ENCODE data around the gene VAMP2. TPM values are rescaled to one million over a fixed set of nuclear protein-coding genes. Genes with fewer than 3 reads are reported as not detected.
A peak's percentile ranks its signal among the peaks of the same experiment; 100 is the strongest.

The VAMP2 gene
- 10 to 100 TPM; 71.1 to 79.1 TPM for total RNA-seq

GRCh38 chr17:8162233-8162996 lies at the start of gene VAMP2:
Gene VAMP2, minus strand, starts transcription at chr17:8162948. Its CDS starts 69 bp downstream, at chr17:8162879.
- POLR2A ChIA-PET = interaction anchor here (0.6 to 1.9 kb wide), 2 partner anchors 11 kb away, joined by 3 to 9 read pairs; no protein-coding TSS in a partner anchor
- peaks cover 39% of the 10 kb centered on the region for H3K36me3 Mint-ChIP-seq (ENCODE audit: low read depth)
- DNase-seq = peak; percentile 84
- H3K9me3 Mint-ChIP-seq = no peaks in the 10 kb centered on the region
- peak within 1 kb of the TSS; percentile 85 for H3K4me3 Mint-ChIP-seq
- H3K27ac Mint-ChIP-seq = peak within 1 kb of the TSS; percentile 99
- H3K27me3 Mint-ChIP-seq = no peaks in the 10 kb centered on the region
- peaks cover 65% of the 10 kb centered on the region for H3K4me1 Mint-ChIP-seq
- CTCF ChIA-PET = no interaction called here

GRCh38 chr17:8210761-8211458 lies 48.2 kb upstream of the VAMP2 start:
- Mint-ChIP-seq H3K4me3 (peak overlapping the region; percentile 89), H3K36me3 (ENCODE audit: low read depth) (peaks cover 35% of the 10 kb centered on the region), H3K4me1 (peaks cover 41% of the 10 kb centered on the region), H3K9me3 (no peaks in the 10 kb centered on the region), H3K27me3 (no peaks in the 10 kb centered on the region), H3K27ac (peak overlapping the region; percentile 99)
- ChIA-PET CTCF (interaction anchor here (0.6 to 1.8 kb wide), 15 partner anchors 8 to 173 kb away, joined by 3 to 8 read pairs (median 4); no protein-coding TSS in a partner anchor), POLR2A (interaction anchor here (0.6 to 1.7 kb wide), 6 partner anchors 11 to 91 kb away, joined by 3 to 11 read pairs (median 4); no protein-coding TSS in a partner anchor)
- no peak for DNase-seq

- CTCF ChIA-PET = interaction anchor here (0.6 to 1.8 kb wide), 21 partner anchors 8 to 174 kb away, joined by 3 to 8 read pairs (median 3); no protein-coding TSS in a partner anchor
- H3K36me3 Mint-ChIP-seq (ENCODE audit: low read depth) = peaks cover 40% of the 10 kb centered on the region
- H3K4me3 Mint-ChIP-seq = peak within 1 kb of the TSS; percentile 89
- peak; percentile 97 for DNase-seq
- H3K27me3 Mint-ChIP-seq = no peaks in the 10 kb centered on the region
- H3K27ac Mint-ChIP-seq = peak within 1 kb of the TSS; percentile 99
- no peaks in the 10 kb centered on the region for H3K9me3 Mint-ChIP-seq
- POLR2A ChIA-PET = interaction anchor here (0.6 to 1.7 kb wide), 6 partner anchors 11 to 90 kb away, joined by 3 to 11 read pairs (median 4); no protein-coding TSS in a partner anchor
- peaks cover 45% of the 10 kb centered on the region for H3K4me1 Mint-ChIP-seq
Measured at GRCh38 chr17:8209907-8210760, 47.4 kb upstream of the VAMP2 start, which contains the start of gene AURKB. Gene AURKB, minus strand, starts transcription at chr17:8210575. Its CDS starts 351 bp downstream, at chr17:8210224.

GRCh38 chr17:8206536-8206935 lies 43.8 kb upstream of the VAMP2 start:
- H3K27ac Mint-ChIP-seq = peak overlapping the region; percentile 57
- CTCF ChIA-PET = interaction anchor here (3.0 kb wide), 1 partner anchor 15 kb away, joined by 12 read pairs; no protein-coding TSS in a partner anchor
- no peak overlapping the region for H3K4me3 Mint-ChIP-seq
- no peaks in the 10 kb centered on the region for H3K27me3 Mint-ChIP-seq
- peaks cover 50% of the 10 kb centered on the region for H3K4me1 Mint-ChIP-seq
- DNase-seq = no peak
- peaks cover 62% of the 10 kb centered on the region for H3K36me3 Mint-ChIP-seq (ENCODE audit: low read depth)
- POLR2A ChIA-PET = interaction anchor here (0.5 kb wide), 1 partner anchor 870 kb away, joined by 3 read pairs; the partner anchor contains the start of gene ACAP1
- no peaks in the 10 kb centered on the region for H3K9me3 Mint-ChIP-seq

GRCh38 chr17:8204761-8205555 lies 42.2 kb upstream of the VAMP2 start:
- H3K27ac Mint-ChIP-seq = no peak overlapping the region
- CTCF ChIA-PET = interaction anchor here (1.0 to 2.1 kb wide), 6 partner anchors 11 to 67 kb away, joined by 3 to 7 read pairs (median 4); partner anchors contain the start of gene BORCS6
- peaks cover 50% of the 10 kb centered on the region for H3K4me1 Mint-ChIP-seq
- POLR2A ChIA-PET = no interaction called here
- DNase-seq = no peak
- H3K36me3 Mint-ChIP-seq (ENCODE audit: low read depth) = peaks cover 63% of the 10 kb centered on the region
- H3K27me3 Mint-ChIP-seq = no peaks in the 10 kb centered on the region
- H3K9me3 Mint-ChIP-seq = no peaks in the 10 kb centered on the region
- no peak overlapping the region for H3K4me3 Mint-ChIP-seq

- Mint-ChIP-seq H3K4me1 (peaks cover 18% of the 10 kb centered on the region), H3K27ac (no peak overlapping the region), H3K4me3 (no peak overlapping the region), H3K9me3 (no peaks in the 10 kb centered on the region), H3K36me3 (ENCODE audit: low read depth) (no peaks in the 10 kb centered on the region), H3K27me3 (no peaks in the 10 kb centered on the region)
- CTCF ChIA-PET = interaction anchor here (1.0 to 2.9 kb wide), 6 partner anchors 9 to 73 kb away, joined by 3 to 16 read pairs (median 5); partner anchors contain the start of gene ALOXE3
- POLR2A ChIA-PET = interaction anchor here (0.9 to 2.7 kb wide), 3 partner anchors 18 to 55 kb away, joined by 3 to 8 read pairs (median 5); partner anchors contain the start of genes AURKB and CTC1
- peak; percentile 80 for DNase-seq
Measured at GRCh38 chr17:8192070-8192815, 29.5 kb upstream of the VAMP2 start.

- CTCF ChIA-PET = interaction anchor here (0.6 to 4.0 kb wide), 16 partner anchors 9 to 97 kb away, joined by 3 to 16 read pairs (median 4); partner anchors contain the start of genes ALOXE3, AURKB, CTC1 and HES7
- POLR2A ChIA-PET = interaction anchor here (0.7 to 2.7 kb wide), 3 partner anchors 17 to 71 kb away, joined by 5 to 10 read pairs (median 8); partner anchors contain the start of gene AURKB
- Mint-ChIP-seq H3K27ac (peak overlapping the region; percentile 42), H3K4me3 (no peak overlapping the region), H3K4me1 (peaks cover 11% of the 10 kb centered on the region), H3K36me3 (ENCODE audit: low read depth) (no peaks in the 10 kb centered on the region), H3K27me3 (no peaks in the 10 kb centered on the region), H3K9me3 (no peaks in the 10 kb centered on the region)
- no peak for DNase-seq
Measured at GRCh38 chr17:8190506-8190905, 27.8 kb upstream of the VAMP2 start.

- Mint-ChIP-seq H3K9me3 (no peaks in the 10 kb centered on the region), H3K36me3 (ENCODE audit: low read depth) (no peaks in the 10 kb centered on the region), H3K27ac (peak within 1 kb of the TSS; percentile 42), H3K4me3 (no peak within 1 kb of the TSS), H3K27me3 (no peaks in the 10 kb centered on the region), H3K4me1 (peaks cover 11% of the 10 kb centered on the region)
- CTCF ChIA-PET = interaction anchor here (0.6 to 4.0 kb wide), 17 partner anchors 9 to 596 kb away, joined by 3 to 16 read pairs (median 4); partner anchors contain the start of genes ALOXE3, AURKB, CTC1 and PFAS
- peak; percentile 97 for DNase-seq
- POLR2A ChIA-PET = interaction anchor here (0.6 to 2.7 kb wide), 5 partner anchors 17 to 574 kb away, joined by 3 to 10 read pairs (median 5); partner anchors contain the start of gene AURKB
Measured at GRCh38 chr17:8189711-8190477, 27.1 kb upstream of the VAMP2 start, which contains the start of gene BORCS6. Gene BORCS6, minus strand, starts transcription at chr17:8190180. Its CDS starts 40 bp downstream, at chr17:8190140.

GRCh38 chr17:8189041-8189710 lies 26.4 kb upstream of the VAMP2 start:
- ChIA-PET POLR2A (interaction anchor here (1.1 kb wide), 1 partner anchor 32 kb away, joined by 3 read pairs; no protein-coding TSS in a partner anchor), CTCF (interaction anchor here (0.9 to 4.0 kb wide), 8 partner anchors 16 to 597 kb away, joined by 3 to 13 read pairs (median 6); partner anchors contain the start of genes AURKB and SLC25A35)
- peaks cover 14% of the 10 kb centered on the region for H3K4me1 Mint-ChIP-seq
- no peak for DNase-seq
- no peaks in the 10 kb centered on the region for H3K27me3 Mint-ChIP-seq
- no peak overlapping the region for H3K4me3 Mint-ChIP-seq
- no peaks in the 10 kb centered on the region for H3K9me3 Mint-ChIP-seq
- H3K27ac Mint-ChIP-seq = no peak overlapping the region
- no peaks in the 10 kb centered on the region for H3K36me3 Mint-ChIP-seq (ENCODE audit: low read depth)
